H1 (cell line): Measurements from ENCODE around the gene ZNF618. TPM values are rescaled to one million over a fixed set of nuclear protein-coding genes. Genes with fewer than 3 reads are reported as not detected.

Source experiments
- ATF3 ChIP-seq: IDR thresholded peaks from 2 replicates; pipeline ENCODE4 v1.6.1; 2011; ENCODE audit warnings: low read depth, mild to moderate bottlenecking, low read length; ENCODE audit not compliant: insufficient read depth
- CHD7 ChIP-seq: fragments of 300-600 bp; sonication (generic); IDR thresholded peaks from 2 replicates; pipeline ENCODE4 v1.7.1; 2012; ENCODE audit warnings: low read length, moderate library complexity, mild to moderate bottlenecking, inconsistent platforms; ENCODE audit not compliant: insufficient replicate concordance
- EP300 ChIP-seq, 2 experiments: IDR thresholded peaks; 1 replicate in 1 of 2; 2 replicates in 1 of 2; pipeline ENCODE4 v1.6.1; 2011 to 2012; ENCODE audit warnings: low read depth in 2 of 2, low read length in 2 of 2, mild to moderate bottlenecking in 2 of 2, borderline replicate concordance in 1 of 2, inconsistent platforms in 1 of 2, moderate library complexity in 1 of 2
- SIN3A ChIP-seq, 2 experiments: IDR thresholded peaks in 1 of 2; conservative IDR thresholded peaks in 1 of 2; 2 replicates each; pipeline ENCODE4 v1.6.1; 2011 to 2012; ENCODE audit warnings: low read length in 2 of 2, improper control_type of control experiment in 1 of 2, low read depth in 1 of 2, mild to moderate bottlenecking in 1 of 2
- YY1 ChIP-seq: IDR thresholded peaks from 2 replicates; pipeline ENCODE4 v1.6.1; 2011; ENCODE audit warnings: low read depth, mild to moderate bottlenecking, low read length
- polyA plus RNA-seq, 7 experiments: library from polyadenylated mRNA; depleted of rRNA in 3 of 7; stranded (reverse) in 5 of 7; unstranded in 2 of 7; fragments of >200 nt in 5 of 7; fragments of 200-250 nt in 2 of 7; gene quantifications; 1 replicate in 5 of 7; 2 replicates in 1 of 7; 4 replicates in 1 of 7; pipeline versions ENCODE4 v1.2.1 to v1.2.3, GENCODE V29; 2011 to 2013; ENCODE audit warnings: missing spikeins in 2 of 7, mixed read lengths in 2 of 7
- total RNA-seq: library from RNA; stranded (reverse); fragmentation: NEBNext Ultra II Directional; extraction: Animal tissue kit (Norgen Biotek cat#: 25700); gene quantifications from 2 replicates; pipeline ENCODE4 v1.2.1, GENCODE V29; 2021

ZNF618 gene
- total and polyA plus RNA-seq, 2 of the 8 experiments (the other 6 are each of a cell fraction or from before 2014, with no cell fraction given), result 9.6 to 28.5 TPM

DNA sequence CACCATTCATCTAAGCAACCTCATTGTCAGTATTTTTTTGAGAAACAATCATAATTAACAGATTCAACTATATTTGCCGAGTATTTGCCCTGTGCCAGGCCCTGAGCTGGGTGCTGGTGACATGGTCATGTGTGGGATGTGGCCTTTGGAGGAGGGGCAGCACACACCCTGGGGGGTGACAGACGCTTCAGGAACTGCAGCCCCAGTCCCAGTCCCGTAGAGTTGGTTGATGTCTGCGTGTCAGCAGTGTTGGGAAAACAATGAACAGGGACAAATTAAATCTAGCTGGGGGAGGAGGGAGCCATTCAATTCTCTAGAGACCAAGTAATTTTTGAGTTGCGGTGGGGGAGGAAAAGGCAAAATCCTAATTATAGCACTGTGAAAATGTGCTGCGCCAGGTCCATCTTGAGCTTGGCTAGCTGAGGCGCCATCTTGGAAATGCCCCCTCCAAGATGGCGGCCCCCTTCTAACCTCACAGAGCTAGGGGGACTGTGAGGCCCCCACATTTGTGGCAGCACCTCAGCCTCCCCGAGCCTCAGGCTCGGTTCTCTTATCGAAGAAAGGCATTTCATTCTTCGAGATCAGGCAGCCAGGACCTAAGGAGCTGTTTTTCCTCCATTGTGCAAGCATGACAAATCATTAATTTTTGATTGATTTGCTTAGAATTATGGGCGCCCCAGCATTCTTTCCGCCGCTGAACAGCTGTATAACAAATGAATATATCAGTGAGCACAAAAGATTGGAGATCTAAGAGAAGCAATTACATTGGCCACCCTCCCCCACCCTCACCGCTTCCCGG lies 87.8 kb downstream of the ZNF618 start (continued):
- no peak for TF ChIP-seq CHD7
- TF ChIP-seq ATF3, result no peak
- peak; percentile 67; the same call in 1 of the 2 replicates for TF ChIP-seq YY1
- TF ChIP-seq EP300 (IDR thresholded peaks at IDR 0.05; ENCODE audit: borderline replicate concordance in 1 of 2, low read depth in 2 of 2, low read length in 2 of 2), result no peak
- no peak for TF ChIP-seq SIN3A (conservative IDR thresholded peaks at IDR 0.05 in 1 of 2, IDR thresholded peaks at IDR 0.05 in 1 of 2; ENCODE audit: low read depth in 1 of 2, low read length in 2 of 2)
